IPS DF 4.7 (cell line): ENCODE data around the gene GSTT4.
"Not testable (repeated sequence)": the region's sequence is repeated elsewhere in the genome, so short reads cannot be mapped to it uniquely, and the experiment has no call there.

Experiments used
- DNase-seq: peaks from one replicate; pipeline ENCODE4 v3.0.0-alpha.2; 2013; ENCODE audit warnings: low spot score; ENCODE audit errors: extremely low read depth

GSTT4 gene

GRCh38 chr22:23954193-23954990, 50.9 kb downstream of the GSTT4 start:
- not testable (repeated sequence) for DNase-seq

GRCh38 chr22:23953485-23953884, 51.8 kb downstream of the GSTT4 start:
- not testable (repeated sequence) for DNase-seq

GRCh38 chr22:23952794-23953405, 52.4 kb downstream of the GSTT4 start:
- not testable (repeated sequence) for DNase-seq

- DNase-seq = not testable (repeated sequence)
Observed at GRCh38 chr22:23951383-23951782, 53.9 kb downstream of the GSTT4 start.

- DNase-seq = not testable (repeated sequence)
Observed at GRCh38 chr22:23949764-23950163, 55.5 kb downstream of the GSTT4 start.
